ENCODE data around the gene NHEJ1. TPM values are rescaled to one million over a fixed set of nuclear protein-coding genes. Genes with fewer than 3 reads are reported as not detected.

NHEJ1 gene
- total and polyA plus RNA-seq, 2 donors (not counting 1 experiment from before 2014, with no cell fraction given) = 22.1 to 24.8 TPM

GRCh38 chr2:219124381-219125110 is 36.1 kb downstream of the NHEJ1 start:
- Histone ChIP-seq H2AFZ (ENCODE audit: low read length) (no peak overlapping the region), H3K4me2 (ENCODE audit: extremely low read depth, insufficient read depth, low read length) (no peak overlapping the region), H3K9me3 (ENCODE audit: control insufficient read depth, insufficient read depth, low read depth, low read length) (no peaks in the 10 kb centered on the region), H3K9ac (ENCODE audit: insufficient read depth, low read length) (no peak overlapping the region), H4K20me1 (ENCODE audit: control insufficient read depth, extremely low read depth, insufficient read depth, low read length) (no peaks in the 10 kb centered on the region), H3K36me3 (ENCODE audit: control insufficient read depth, insufficient read depth, low read length) (no peaks in the 10 kb centered on the region), H3K79me2 (ENCODE audit: control insufficient read depth, insufficient read depth, low read length) (no peaks in the 10 kb centered on the region), H3K4me3 (replicated peaks in 1 of 4; ENCODE audit: control extremely low read depth in 1 of 4, insufficient read depth in 1 of 4, low read depth in 3 of 4, low read length in 4 of 4) (peak overlapping the region in 1 of 4 experiments; percentile 5), H3K27me3 (ENCODE audit: control insufficient read depth, insufficient read depth, low read length) (no peaks in the 10 kb centered on the region), H3K27ac (ENCODE audit: insufficient read depth, low read length) (no peak overlapping the region), H3K4me1 (ENCODE audit: control insufficient read depth, extremely low read depth, insufficient read depth, low read length) (peaks cover 6% of the 10 kb centered on the region)
- peak; percentile 66 to 80 for DNase-seq (ENCODE audit: low read depth in 2 of 2)
- TF ChIP-seq, protein P1, sequence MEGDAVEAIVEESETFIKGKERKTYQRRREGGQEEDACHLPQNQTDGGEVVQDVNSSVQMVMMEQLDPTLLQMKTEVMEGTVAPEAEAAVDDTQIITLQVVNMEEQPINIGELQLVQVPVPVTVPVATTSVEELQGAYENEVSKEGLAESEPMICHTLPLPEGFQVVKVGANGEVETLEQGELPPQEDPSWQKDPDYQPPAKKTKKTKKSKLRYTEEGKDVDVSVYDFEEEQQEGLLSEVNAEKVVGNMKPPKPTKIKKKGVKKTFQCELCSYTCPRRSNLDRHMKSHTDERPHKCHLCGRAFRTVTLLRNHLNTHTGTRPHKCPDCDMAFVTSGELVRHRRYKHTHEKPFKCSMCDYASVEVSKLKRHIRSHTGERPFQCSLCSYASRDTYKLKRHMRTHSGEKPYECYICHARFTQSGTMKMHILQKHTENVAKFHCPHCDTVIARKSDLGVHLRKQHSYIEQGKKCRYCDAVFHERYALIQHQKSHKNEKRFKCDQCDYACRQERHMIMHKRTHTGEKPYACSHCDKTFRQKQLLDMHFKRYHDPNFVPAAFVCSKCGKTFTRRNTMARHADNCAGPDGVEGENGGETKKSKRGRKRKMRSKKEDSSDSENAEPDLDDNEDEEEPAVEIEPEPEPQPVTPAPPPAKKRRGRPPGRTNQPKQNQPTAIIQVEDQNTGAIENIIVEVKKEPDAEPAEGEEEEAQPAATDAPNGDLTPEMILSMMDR (conservative IDR thresholded peaks at IDR 0.05 in 1 of 2, IDR thresholded peaks at IDR 0.05 in 1 of 2; ENCODE audit: low read depth in 1 of 2, low read length in 2 of 2) = no peak
- no peak for TF ChIP-seq EZH2 (IDR thresholded peaks at IDR 0.05; ENCODE audit: low read length, missing control alignments)

DNA sequence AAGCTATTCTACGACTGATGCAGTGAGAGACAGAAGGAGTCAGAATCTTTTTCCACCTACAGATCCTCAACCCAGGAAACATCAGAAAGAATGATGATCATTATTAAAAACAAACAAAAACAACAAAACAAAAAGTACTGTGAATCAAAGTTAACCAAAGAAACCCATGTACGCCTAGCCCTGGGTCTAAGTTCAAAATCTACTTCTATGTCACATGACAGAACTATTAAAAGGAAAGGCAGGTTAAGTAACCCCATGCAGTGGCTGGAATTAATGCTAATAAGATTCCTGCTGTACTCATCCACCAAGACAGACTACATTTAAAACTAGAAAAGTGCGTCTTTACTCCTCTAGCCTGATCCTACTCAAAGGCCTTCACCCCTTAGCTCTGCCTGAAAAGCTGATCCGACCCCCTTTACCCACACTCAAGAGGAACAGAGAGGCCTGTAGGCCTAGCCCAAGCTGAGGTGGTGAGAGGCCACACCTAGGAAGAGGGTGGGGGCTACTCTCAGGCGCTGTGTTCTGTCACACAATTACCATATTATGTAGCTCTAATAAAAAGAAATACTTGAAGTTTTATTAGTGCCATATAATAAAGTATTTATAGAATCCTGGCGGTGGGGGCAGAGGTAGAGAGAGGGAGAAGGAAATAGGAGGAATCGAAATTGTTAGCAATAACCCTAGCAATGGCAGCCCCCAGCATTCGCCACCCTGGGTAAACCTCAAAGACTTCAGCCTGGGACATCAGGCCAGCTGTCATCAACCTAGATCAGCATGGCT is 37.1 kb downstream of the NHEJ1 start:
- H3K36me3 ChIP-seq (ENCODE audit: control insufficient read depth, insufficient read depth, low read length) = no peaks in the 10 kb centered on the region
- peaks cover 6% of the 10 kb centered on the region for H3K4me1 ChIP-seq (ENCODE audit: control insufficient read depth, extremely low read depth, insufficient read depth, low read length)
- H3K27ac ChIP-seq (ENCODE audit: insufficient read depth, low read length) = no peak overlapping the region
- H3K4me2 ChIP-seq (ENCODE audit: extremely low read depth, insufficient read depth, low read length) = no peak overlapping the region
- TF ChIP-seq, protein P1 (conservative IDR thresholded peaks at IDR 0.05 in 1 of 2, IDR thresholded peaks at IDR 0.05 in 1 of 2; ENCODE audit: low read depth in 1 of 2, low read length in 2 of 2) = no peak
- TF ChIP-seq EZH2 (IDR thresholded peaks at IDR 0.05; ENCODE audit: low read length, missing control alignments) = no peak
- no peaks in the 10 kb centered on the region for H3K9me3 ChIP-seq (ENCODE audit: control insufficient read depth, insufficient read depth, low read depth, low read length)
- no peaks in the 10 kb centered on the region for H3K79me2 ChIP-seq (ENCODE audit: control insufficient read depth, insufficient read depth, low read length)
- H3K9ac ChIP-seq (ENCODE audit: insufficient read depth, low read length) = no peak overlapping the region
- DNase-seq (ENCODE audit: low read depth in 2 of 2) = no peak
- H3K27me3 ChIP-seq (ENCODE audit: control insufficient read depth, insufficient read depth, low read length) = no peaks in the 10 kb centered on the region
- no peak overlapping the region for H2AFZ ChIP-seq (ENCODE audit: low read length)
- no peaks in the 10 kb centered on the region for H4K20me1 ChIP-seq (ENCODE audit: control insufficient read depth, extremely low read depth, insufficient read depth, low read length)
- H3K4me3 ChIP-seq (replicated peaks in 1 of 4; ENCODE audit: control extremely low read depth in 1 of 4, insufficient read depth in 1 of 4, low read depth in 3 of 4, low read length in 4 of 4) = no peak overlapping the region

DNA sequence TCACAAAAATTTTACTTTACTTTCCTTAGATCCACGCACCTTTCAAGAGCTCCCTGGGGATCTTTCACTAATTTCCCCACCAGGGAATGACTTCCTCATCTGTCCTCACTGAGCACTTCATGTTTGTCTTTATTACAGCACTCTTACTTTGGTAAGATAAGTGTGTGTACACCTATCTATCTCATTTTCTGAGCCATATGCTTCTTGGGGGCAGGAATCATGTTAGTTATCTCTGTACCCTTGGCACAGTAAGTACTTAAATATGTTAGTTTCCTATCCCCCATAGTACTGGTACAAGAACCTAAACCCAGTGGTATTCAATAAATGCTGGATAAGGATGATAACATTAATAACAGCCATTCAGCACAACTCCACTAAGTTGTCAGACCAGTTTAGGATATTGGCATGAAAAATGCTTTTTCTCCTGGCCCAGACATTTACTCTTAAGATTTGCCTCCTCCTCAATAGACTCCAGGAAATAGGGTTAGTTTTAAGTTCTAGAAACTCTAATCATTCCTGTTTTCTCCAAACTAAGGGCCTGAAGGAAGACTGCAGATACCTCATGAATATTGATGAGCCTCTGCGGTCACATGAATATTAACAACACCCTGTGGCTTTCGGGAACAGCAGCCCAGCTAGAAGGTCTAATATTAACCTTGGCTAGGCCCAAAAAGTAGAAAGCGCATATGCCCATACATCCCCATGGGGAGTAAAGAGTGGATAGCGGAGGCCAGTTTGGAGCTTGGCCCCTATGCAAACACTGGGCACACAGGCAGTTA is 38.2 kb downstream of the NHEJ1 start:
- no peaks in the 10 kb centered on the region for H3K9me3 ChIP-seq (ENCODE audit: control insufficient read depth, insufficient read depth, low read depth, low read length)
- H3K4me1 ChIP-seq (ENCODE audit: control insufficient read depth, extremely low read depth, insufficient read depth, low read length) = peaks cover 6% of the 10 kb centered on the region
- H3K79me2 ChIP-seq (ENCODE audit: control insufficient read depth, insufficient read depth, low read length) = no peaks in the 10 kb centered on the region
- H3K36me3 ChIP-seq (ENCODE audit: control insufficient read depth, insufficient read depth, low read length) = no peaks in the 10 kb centered on the region
- H2AFZ ChIP-seq (ENCODE audit: low read length) = no peak overlapping the region
- H3K4me3 ChIP-seq (replicated peaks in 1 of 4; ENCODE audit: control extremely low read depth in 1 of 4, insufficient read depth in 1 of 4, low read depth in 3 of 4, low read length in 4 of 4) = no peak overlapping the region
- no peaks in the 10 kb centered on the region for H4K20me1 ChIP-seq (ENCODE audit: control insufficient read depth, extremely low read depth, insufficient read depth, low read length)
- TF ChIP-seq, protein P1 (conservative IDR thresholded peaks at IDR 0.05 in 1 of 2, IDR thresholded peaks at IDR 0.05 in 1 of 2; ENCODE audit: low read depth in 1 of 2, low read length in 2 of 2) = no peak
- no peak for TF ChIP-seq EZH2 (IDR thresholded peaks at IDR 0.05; ENCODE audit: low read length, missing control alignments)
- DNase-seq (ENCODE audit: low read depth in 2 of 2) = peak in 1 of 2 donors; percentile 56
- no peak overlapping the region for H3K4me2 ChIP-seq (ENCODE audit: extremely low read depth, insufficient read depth, low read length)
- no peak overlapping the region for H3K9ac ChIP-seq (ENCODE audit: insufficient read depth, low read length)
- no peaks in the 10 kb centered on the region for H3K27me3 ChIP-seq (ENCODE audit: control insufficient read depth, insufficient read depth, low read length)
- no peak overlapping the region for H3K27ac ChIP-seq (ENCODE audit: insufficient read depth, low read length)

Measured in fibroblast of lung (primary cell).